CD14-positive monocyte (primary cell): ENCODE data around the gene TTYH3. TPM values are rescaled to one million over a fixed set of nuclear protein-coding genes. Genes with fewer than 3 reads are reported as not detected.

Experiments used
- DNase-seq, 3 donors: peaks; one replicate each; pipeline ENCODE4 v3.0.0-alpha.2; 2011 to 2022
- H2AFZ ChIP-seq: 2 replicates; pipeline ENCODE4 v1.6.0; 2012; ENCODE audit warnings: mild to moderate bottlenecking, low read depth, low read length, inconsistent platforms; ENCODE audit not compliant: insufficient read depth, poor library complexity, severe bottlenecking
- H3K27ac ChIP-seq, 2 donors: 1 replicate in 1 of 2; 2 replicates in 1 of 2; pipeline ENCODE4 v1.5.1; 2012 to 2013; ENCODE audit warnings: low read length in 2 of 2, control low read depth in 1 of 2, inconsistent platforms in 1 of 2, low read depth in 1 of 2, mild to moderate bottlenecking in 1 of 2
- H3K27me3 ChIP-seq, 2 donors: one replicate each; pipeline versions ENCODE4 v1.6.0 to v1.6.1; 2011 to 2013; ENCODE audit warnings: low read length in 2 of 2; ENCODE audit not compliant: control insufficient read depth in 2 of 2, insufficient read depth in 2 of 2
- H3K36me3 ChIP-seq, 2 donors: replicated peaks in 1 of 2; 1 replicate in 1 of 2; 2 replicates in 1 of 2; pipeline versions ENCODE4 v1.5.1 to v1.6.1; 2012 to 2013; ENCODE audit warnings: low read length in 2 of 2, control low read depth in 1 of 2, inconsistent platforms in 1 of 2, mild to moderate bottlenecking in 1 of 2; ENCODE audit not compliant: insufficient read depth in 2 of 2, control insufficient read depth in 1 of 2
- H3K4me1 ChIP-seq, 2 donors: 1 replicate in 1 of 2; 2 replicates in 1 of 2; pipeline versions ENCODE4 v1.5.1 to v1.6.1; 2012 to 2013; ENCODE audit warnings: low read length in 2 of 2, control low read depth in 1 of 2, inconsistent platforms in 1 of 2, mild to moderate bottlenecking in 1 of 2, moderate library complexity in 1 of 2; ENCODE audit not compliant: insufficient read depth in 2 of 2, control insufficient read depth in 1 of 2
- H3K4me2 ChIP-seq: replicated peaks from 2 replicates; pipeline ENCODE3; 2012; ENCODE audit warnings: low read length, moderate library complexity, mild to moderate bottlenecking; ENCODE audit not compliant: poor library complexity, severe bottlenecking; ENCODE audit errors: extremely low read depth
- H3K4me3 ChIP-seq, 3 experiments: fragments of 200-600 bp in 1 of 3; sonication (generic) in 1 of 3; replicated peaks in 1 of 3; 1 replicate in 2 of 3; 2 replicates in 1 of 3; pipeline ENCODE4 v1.5.1; 2011 to 2013; ENCODE audit warnings: low read length in 3 of 3, mild to moderate bottlenecking in 3 of 3, control low read depth in 2 of 3, low read depth in 2 of 3, inconsistent platforms in 1 of 3, moderate library complexity in 1 of 3
- H3K79me2 ChIP-seq: 2 replicates; pipeline ENCODE4 v1.6.0; 2012; ENCODE audit warnings: mild to moderate bottlenecking, control low read depth, inconsistent platforms, low read length, moderate library complexity; ENCODE audit not compliant: insufficient read depth
- H3K9ac ChIP-seq: 2 replicates; pipeline ENCODE4 v1.6.0; 2017; ENCODE audit warnings: low read length, mild to moderate bottlenecking; ENCODE audit not compliant: insufficient read depth, poor library complexity, severe bottlenecking
- H3K9me3 ChIP-seq, 2 donors: replicated peaks in 1 of 2; 1 replicate in 1 of 2; 2 replicates in 1 of 2; pipeline versions ENCODE4 v1.5.1 to v1.6.1; 2012 to 2013; ENCODE audit warnings: low read length in 2 of 2, control low read depth in 1 of 2; ENCODE audit not compliant: control insufficient read depth in 1 of 2, insufficient read depth in 1 of 2
- H4K20me1 ChIP-seq: 2 replicates; pipeline ENCODE4 v1.6.0; 2012; ENCODE audit warnings: mild to moderate bottlenecking, low read length, control low read depth, moderate library complexity; ENCODE audit not compliant: insufficient read depth
- H3K27ac Mint-ChIP-seq, 7 donors: one replicate each; pipeline ENCODE4 v1.8.0; 2020; ENCODE audit warnings: mild to moderate bottlenecking in 7 of 7, mixed read lengths in 7 of 7, moderate library complexity in 6 of 7, inconsistent platforms in 2 of 7
- H3K27me3 Mint-ChIP-seq, 3 donors: one replicate each; pipeline ENCODE4 v1.8.0; 2021 to 2022; ENCODE audit warnings: low read depth in 3 of 3, mild to moderate bottlenecking in 3 of 3, mixed read lengths in 3 of 3, moderate library complexity in 3 of 3, inconsistent platforms in 1 of 3
- H3K36me3 Mint-ChIP-seq, 2 donors: one replicate each; pipeline ENCODE4 v1.8.0; 2020; ENCODE audit warnings: mixed read lengths in 2 of 2, inconsistent platforms in 1 of 2, mild to moderate bottlenecking in 1 of 2
- H3K4me1 Mint-ChIP-seq: one replicate; pipeline ENCODE4 v1.8.0; 2020; ENCODE audit warnings: mild to moderate bottlenecking, mixed read lengths
- H3K4me3 Mint-ChIP-seq, 2 donors: one replicate each; pipeline ENCODE4 v1.8.0; 2020; ENCODE audit warnings: mild to moderate bottlenecking in 2 of 2, mixed read lengths in 2 of 2, moderate library complexity in 1 of 2
- H3K9me3 Mint-ChIP-seq, 7 donors: one replicate each; pipeline ENCODE4 v1.8.0; 2020 to 2022; ENCODE audit warnings: mixed read lengths in 7 of 7, mild to moderate bottlenecking in 6 of 7, moderate library complexity in 6 of 7, inconsistent platforms in 2 of 7
- CTCF ChIP-seq: fragments of 200-600 bp; IDR thresholded peaks from one replicate; pipeline ENCODE4 v1.8.0; 2022; ENCODE audit warnings: antibody characterized with exemption, mild to moderate bottlenecking
- WGBS: methylation state at CpG from one replicate; pipeline ENCODE4 v1.1.5; 2013; ENCODE audit warnings: missing lambda C conversion rate; ENCODE audit not compliant: insufficient coverage; 5-methylcytosine and 5-hydroxymethylcytosine counted together
- intact Hi-C, 2 donors: fragments of 100-400 bp; cut with micrococcal nuclease; formaldehyde crosslinking; loops; one replicate each; pipeline versions ENCODE4 v1.15.0 to v1.15.1; 2023
- polyA plus RNA-seq, 3 donors: library from polyadenylated mRNA; depleted of rRNA in 1 of 3; unstranded in 2 of 3; stranded (reverse) in 1 of 3; fragments of 300-500 nt in 2 of 3; fragments of >200 nt in 1 of 3; fragmentation: Illumina TruSeq in 2 of 3; gene quantifications; 1 replicate in 2 of 3; 2 replicates in 1 of 3; pipeline ENCODE4 v1.2.3, GENCODE V29; 2012 to 2021

Gene TTYH3
- polyA plus RNA-seq, 3 donors: 13.4 to 73.5 (median 17.4) TPM

- Histone ChIP-seq H3K27me3 (no peaks in the 10 kb centered on the region), H2AFZ (no peak overlapping the region), H3K9me3 (no peaks in the 10 kb centered on the region), H3K36me3 (peaks cover 61 to 88% of the 10 kb centered on the region in 2 donors), H3K4me1 (peaks cover 8 to 13% of the 10 kb centered on the region in 2 donors), H3K27ac (no peak overlapping the region), H3K79me2 (no peaks in the 10 kb centered on the region), H3K4me2 (no peak overlapping the region), H4K20me1 (no peaks in the 10 kb centered on the region), H3K4me3 (no peak overlapping the region), H3K9ac (no peak overlapping the region)
- Mint-ChIP-seq H3K9me3 (no peaks in the 10 kb centered on the region), H3K27me3 (no peaks in the 10 kb centered on the region), H3K4me1 (peaks cover 14% of the 10 kb centered on the region), H3K36me3 (peaks cover 63 to 91% of the 10 kb centered on the region in 2 donors), H3K4me3 (no peak overlapping the region), H3K27ac (no peak overlapping the region)
- intact Hi-C loops: no loop called here
- DNase-seq: no peak
- no peak for TF ChIP-seq CTCF
- 97% methylated on average over 26 of the region's 29 CpGs for WGBS
Measured at GRCh38 chr7:2598154-2598823, 33.5 kb upstream of the TTYH3 start.

GRCh38 chr7:2601065-2601464 is 30.7 kb upstream of the TTYH3 start:
- peaks cover 49 to 84% of the 10 kb centered on the region in 2 donors for H3K36me3 Mint-ChIP-seq
- DNase-seq: no peak

More at GRCh38 chr7:2601065-2601464, 30.7 kb upstream of the TTYH3 start:
- Mint-ChIP-seq H3K9me3 (peaks cover 0 to 2% (median 0%) of the 10 kb centered on the region in 7 donors), H3K4me3 (no peak overlapping the region), H3K4me1 (peaks cover 15% of the 10 kb centered on the region), H3K27ac (peak overlapping the region in 1 of 7 donors; percentile 41), H3K27me3 (peaks cover 0 to 2% (median 0%) of the 10 kb centered on the region in 3 donors)
- H3K4me2 ChIP-seq: no peak overlapping the region
- TF ChIP-seq CTCF: no peak
- H3K4me1 ChIP-seq: peaks cover 8 to 16% of the 10 kb centered on the region in 2 donors
- 84% methylated on average over 4 of the region's 9 CpGs for whole genome bisulfite sequencing
- no peak overlapping the region for H3K9ac ChIP-seq
- H3K9me3 ChIP-seq: no peaks in the 10 kb centered on the region
- H2AFZ ChIP-seq: no peak overlapping the region
- peaks cover 38 to 65% of the 10 kb centered on the region in 2 donors for H3K36me3 ChIP-seq
- intact Hi-C loops: no loop called here
- H3K79me2 ChIP-seq: no peaks in the 10 kb centered on the region
- no peak overlapping the region for H3K4me3 ChIP-seq
- no peak overlapping the region for H3K27ac ChIP-seq
- H4K20me1 ChIP-seq: no peaks in the 10 kb centered on the region
- H3K27me3 ChIP-seq: no peaks in the 10 kb centered on the region
